Calu3 (cell line): ENCODE data around the gene SLC37A1. TPM values are rescaled to one million over a fixed set of nuclear protein-coding genes. Genes with fewer than 3 reads are reported as not detected.

Experiments
- BruUV-seq: library from RNA; stranded (reverse); fragments of 400-500 nt; replicated peaks from 2 replicates; lab custom pipeline; 2021; lab: Mats Ljungman, UMichigan
- CTCF ChIA-PET: fragments of 300-600 bp; sonication (Branson Sonifier 250); formaldehyde crosslinking; loops from one replicate; lab custom pipeline; 2022; ENCODE audit warnings: antibody characterized with exemption; lab: Charles Lee
- DNase-seq: peaks from one replicate; pipeline ENCODE4 v3.0.0; 2022
- H3K27ac Mint-ChIP-seq: one replicate; pipeline ENCODE4 v1.8.0; 2022; ENCODE audit warnings: mixed read lengths; ENCODE audit not compliant: unreplicated experiment
- H3K27me3 Mint-ChIP-seq: one replicate; pipeline ENCODE4 v1.8.0; 2022; ENCODE audit warnings: mixed read lengths; ENCODE audit not compliant: unreplicated experiment
- H3K36me3 Mint-ChIP-seq: one replicate; pipeline ENCODE4 v1.8.0; 2022; ENCODE audit warnings: mild to moderate bottlenecking, moderate library complexity, mixed read lengths; ENCODE audit not compliant: insufficient read depth, unreplicated experiment
- H3K4me1 Mint-ChIP-seq: one replicate; pipeline ENCODE4 v1.8.0; 2022; ENCODE audit warnings: mild to moderate bottlenecking, low read depth, mixed read lengths; ENCODE audit not compliant: unreplicated experiment
- H3K4me3 Mint-ChIP-seq: one replicate; pipeline ENCODE4 v1.8.0; 2022; ENCODE audit warnings: mild to moderate bottlenecking, low read depth, moderate library complexity, mixed read lengths; ENCODE audit not compliant: unreplicated experiment
- H3K9me3 Mint-ChIP-seq: one replicate; pipeline ENCODE4 v1.8.0; 2022; ENCODE audit warnings: low read depth, mixed read lengths; ENCODE audit not compliant: unreplicated experiment
- intact Hi-C: fragments of 100-400 bp; cut with micrococcal nuclease; formaldehyde crosslinking; loops from one replicate; pipeline ENCODE4 v1.10.0; 2022; ENCODE audit not compliant: unreplicated experiment
- total RNA-seq: library from RNA; stranded (reverse); gene quantifications from 2 replicates; pipeline ENCODE4 v1.2.3, GENCODE V29; 2022
- TF ChIP-seq, protein P1 (sequence below): fragments of 200-600 bp; IDR thresholded peaks from one replicate; pipeline ENCODE4 v1.8.0; 2022; ENCODE audit warnings: antibody characterized with exemption; ENCODE audit not compliant: unreplicated experiment

Gene SLC37A1
- total RNA-seq, 1 experiment from 2014 or later, result 24.9 TPM

DNA sequence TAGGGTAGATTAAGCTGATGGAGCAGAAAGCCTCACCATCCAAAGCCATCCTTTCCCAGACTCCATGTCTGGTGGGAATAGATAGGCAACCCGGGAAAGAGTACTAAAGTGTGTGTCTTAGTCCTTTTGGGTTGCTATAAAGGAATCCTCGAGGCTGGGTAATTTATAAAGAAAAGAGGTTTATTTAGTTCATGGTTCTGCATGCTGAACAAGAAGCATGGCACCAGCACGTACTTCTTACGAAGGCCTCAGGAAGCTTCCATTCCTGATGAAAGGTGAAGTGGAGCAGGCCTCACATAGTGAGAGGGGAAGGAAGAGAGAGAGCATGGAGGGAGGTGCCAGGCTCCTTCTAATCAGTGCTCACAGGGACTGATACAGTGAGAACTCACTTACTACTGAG lies 6.2 kb upstream of the SLC37A1 start:
- Mint-ChIP-seq H3K4me3 (no peak overlapping the region), H3K27me3 (no peaks in the 10 kb centered on the region), H3K36me3 (no peaks in the 10 kb centered on the region), H3K27ac (no peak overlapping the region), H3K4me1 (peaks cover 6% of the 10 kb centered on the region), H3K9me3 (no peaks in the 10 kb centered on the region)
- TF ChIP-seq, protein P1, sequence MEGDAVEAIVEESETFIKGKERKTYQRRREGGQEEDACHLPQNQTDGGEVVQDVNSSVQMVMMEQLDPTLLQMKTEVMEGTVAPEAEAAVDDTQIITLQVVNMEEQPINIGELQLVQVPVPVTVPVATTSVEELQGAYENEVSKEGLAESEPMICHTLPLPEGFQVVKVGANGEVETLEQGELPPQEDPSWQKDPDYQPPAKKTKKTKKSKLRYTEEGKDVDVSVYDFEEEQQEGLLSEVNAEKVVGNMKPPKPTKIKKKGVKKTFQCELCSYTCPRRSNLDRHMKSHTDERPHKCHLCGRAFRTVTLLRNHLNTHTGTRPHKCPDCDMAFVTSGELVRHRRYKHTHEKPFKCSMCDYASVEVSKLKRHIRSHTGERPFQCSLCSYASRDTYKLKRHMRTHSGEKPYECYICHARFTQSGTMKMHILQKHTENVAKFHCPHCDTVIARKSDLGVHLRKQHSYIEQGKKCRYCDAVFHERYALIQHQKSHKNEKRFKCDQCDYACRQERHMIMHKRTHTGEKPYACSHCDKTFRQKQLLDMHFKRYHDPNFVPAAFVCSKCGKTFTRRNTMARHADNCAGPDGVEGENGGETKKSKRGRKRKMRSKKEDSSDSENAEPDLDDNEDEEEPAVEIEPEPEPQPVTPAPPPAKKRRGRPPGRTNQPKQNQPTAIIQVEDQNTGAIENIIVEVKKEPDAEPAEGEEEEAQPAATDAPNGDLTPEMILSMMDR, result no peak
- BruUV-seq, result no TSS peak
- intact Hi-C loops, result no loop called here
- CTCF ChIA-PET, result no interaction called here
- DNase-seq, result no peak

DNA sequence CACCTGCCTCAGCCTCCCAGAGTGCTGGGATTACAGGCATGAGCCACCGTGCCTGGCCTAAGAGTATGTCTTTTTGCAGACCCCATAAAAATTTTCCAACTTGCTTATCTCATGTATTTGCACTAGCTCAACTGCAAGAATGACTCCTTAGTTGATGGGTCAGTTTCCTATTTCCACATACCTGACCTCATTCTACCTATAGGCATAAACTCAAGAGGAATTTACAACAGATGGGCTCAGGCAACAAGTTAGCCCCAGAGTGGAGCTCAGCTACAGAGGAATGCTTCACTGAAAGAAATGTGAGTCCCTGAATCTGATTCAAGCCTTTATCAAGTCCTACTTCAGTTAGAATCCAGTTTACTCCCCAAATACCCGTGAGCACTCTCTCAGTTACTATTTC lies 5.3 kb upstream of the SLC37A1 start:
- Mint-ChIP-seq H3K4me3 (no peak overlapping the region), H3K27me3 (no peaks in the 10 kb centered on the region), H3K36me3 (peaks cover 6% of the 10 kb centered on the region), H3K27ac (no peak overlapping the region), H3K4me1 (peaks cover 6% of the 10 kb centered on the region), H3K9me3 (no peaks in the 10 kb centered on the region)
- TF ChIP-seq, protein P1, result no peak
- DNase-seq, result no peak
- CTCF ChIA-PET, result no interaction called here
- no TSS peak for BruUV-seq
- intact Hi-C loops, result no loop called here

DNA sequence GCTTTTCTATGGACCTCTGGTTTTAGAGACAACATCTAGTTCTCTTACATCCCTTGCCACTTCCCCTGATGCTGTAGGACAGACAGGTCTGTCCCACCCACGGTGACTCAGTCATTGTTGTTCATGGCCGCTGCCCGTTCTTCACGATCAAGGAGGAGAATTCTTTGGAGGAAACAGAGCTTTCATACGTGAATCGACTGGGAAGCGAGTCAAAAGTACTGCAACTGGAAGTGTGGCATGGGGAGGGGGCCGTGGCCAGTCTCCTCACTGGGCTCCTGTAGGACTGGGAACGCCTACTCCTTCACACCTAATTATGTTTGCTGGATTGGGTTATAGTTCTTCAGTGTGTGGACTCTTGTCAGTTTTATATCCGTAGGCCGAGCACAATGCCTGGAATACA lies 4.4 kb upstream of the SLC37A1 start:
- CTCF ChIA-PET, result no interaction called here
- Mint-ChIP-seq H3K9me3 (no peaks in the 10 kb centered on the region), H3K27me3 (no peaks in the 10 kb centered on the region), H3K4me3 (no peak overlapping the region), H3K4me1 (peaks cover 6% of the 10 kb centered on the region), H3K36me3 (peaks cover 11% of the 10 kb centered on the region), H3K27ac (no peak overlapping the region)
- intact Hi-C loops, result no loop called here
- TF ChIP-seq, protein P1, result no peak
- no TSS peak for BruUV-seq
- no peak for DNase-seq

DNA sequence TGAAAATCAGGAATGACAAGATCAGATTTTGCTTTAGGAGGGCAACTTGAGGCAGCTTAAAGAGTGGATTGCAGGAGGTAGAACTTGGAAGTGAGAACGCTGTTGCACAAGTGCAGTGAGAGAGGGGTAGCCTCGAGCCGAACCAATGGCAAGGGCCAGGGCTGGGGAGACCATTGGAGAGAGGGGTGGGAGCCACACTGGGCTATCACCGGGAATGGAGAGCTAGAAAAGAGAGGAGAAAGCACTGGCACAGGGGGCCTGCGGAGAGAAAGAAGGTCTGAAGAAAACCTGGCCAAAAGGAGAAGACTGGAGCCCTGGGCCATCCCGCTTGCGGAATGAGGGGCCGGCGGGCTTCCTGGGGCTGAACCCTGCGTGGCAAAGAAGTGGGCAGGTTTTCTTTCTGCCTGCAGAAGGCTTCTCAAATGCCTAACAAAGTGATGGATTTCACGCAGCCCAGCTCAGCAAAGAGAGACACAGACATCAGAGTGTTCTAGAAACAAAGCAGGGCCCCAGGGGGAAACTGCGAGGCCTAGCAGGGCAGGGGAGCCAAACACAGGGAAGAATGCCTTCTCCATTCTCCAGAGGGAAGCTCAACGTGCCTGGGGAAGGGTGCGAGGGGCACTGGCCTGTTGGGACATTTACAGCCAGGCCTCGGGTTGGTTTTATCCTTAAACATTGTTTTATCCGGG lies 1.2 kb upstream of the SLC37A1 start:
- CTCF ChIA-PET, result interaction anchor here (0.6 kb wide), 1 partner anchor 18 kb away, joined by 3 read pairs; no protein-coding TSS in a partner anchor
- no peaks in the 10 kb centered on the region for H3K9me3 Mint-ChIP-seq
- no TSS peak for BruUV-seq
- peak overlapping the region; percentile 2 for H3K27ac Mint-ChIP-seq
- no peaks in the 10 kb centered on the region for H3K27me3 Mint-ChIP-seq
- H3K4me1 Mint-ChIP-seq, result peaks cover 17% of the 10 kb centered on the region
- intact Hi-C loops, result no loop called here
- peaks cover 33% of the 10 kb centered on the region for H3K36me3 Mint-ChIP-seq
- TF ChIP-seq, protein P1, result no peak
- H3K4me3 Mint-ChIP-seq, result peak overlapping the region; percentile 68
- no peak for DNase-seq
